ENCODE results near the gene EXOSC2. TPM values are rescaled to one million over a fixed set of nuclear protein-coding genes. Genes with fewer than 3 reads are reported as not detected.

Gene EXOSC2
- total RNA-seq, 6 experiments from 2014 or later, result 27.8 to 36.7 (median 33.8) TPM

DNA sequence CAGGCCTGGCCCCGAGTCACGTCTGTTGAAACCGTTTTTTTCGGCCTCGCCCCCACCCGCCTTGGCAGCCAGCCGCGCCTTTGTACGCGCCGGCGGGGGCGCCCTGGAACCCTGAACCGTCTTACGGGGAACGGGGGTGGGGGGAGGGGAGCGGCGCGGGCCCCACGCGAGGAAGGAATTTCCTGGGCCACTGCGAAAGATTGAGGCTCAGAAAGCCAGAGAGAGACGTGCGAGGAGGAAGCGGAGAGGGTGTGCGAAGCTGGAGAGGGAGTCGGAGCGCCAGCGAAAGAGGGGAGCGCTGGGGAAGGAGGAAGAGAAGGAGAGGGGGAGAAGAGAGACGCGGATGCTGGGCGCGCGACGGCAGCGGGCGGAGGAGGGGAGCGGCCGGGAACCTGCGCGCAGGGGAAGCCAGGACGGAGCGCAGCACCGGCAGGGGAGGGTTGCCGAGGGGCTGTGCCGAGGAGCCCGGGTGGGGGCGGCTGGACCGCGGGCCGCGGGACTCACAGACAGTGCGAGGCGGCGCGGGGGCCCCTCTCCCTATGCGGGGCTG, 33.8 kb upstream of the EXOSC2 start:
- H3K4me1 Mint-ChIP-seq (ENCODE audit: low read depth), result no peaks in the 10 kb centered on the region
- no peaks in the 10 kb centered on the region; the same call in 1 of the 2 replicates for H3K9me3 Mint-ChIP-seq
- H3K36me3 Mint-ChIP-seq (ENCODE audit: low read depth), result no peaks in the 10 kb centered on the region
- no peak for TF ChIP-seq CTCF (IDR thresholded peaks at IDR 0.05)
- H3K27me3 Mint-ChIP-seq (ENCODE audit: insufficient read depth), result peaks cover 67% of the 10 kb centered on the region
- H3K27ac Mint-ChIP-seq, result no peak overlapping the region
- no peak for DNase-seq
- no peak overlapping the region for H3K4me3 Mint-ChIP-seq

DNA sequence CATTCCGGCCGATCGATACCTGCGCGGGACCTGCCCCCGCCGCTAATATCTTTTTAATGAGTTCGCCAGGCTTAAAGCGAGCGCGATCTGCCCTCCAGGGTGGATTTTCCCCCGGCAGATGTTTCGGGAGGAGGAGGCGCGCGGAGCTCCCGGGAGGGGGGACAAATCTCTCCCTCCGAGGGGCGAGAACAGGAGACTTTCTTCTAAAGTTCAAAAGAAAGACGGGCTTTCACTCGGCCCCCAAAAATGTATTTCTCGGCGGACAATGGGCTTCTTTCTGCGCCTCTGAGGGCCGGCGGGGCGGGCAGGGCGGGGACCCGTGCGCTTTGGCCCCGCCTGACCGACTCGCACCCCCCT, 33.3 kb upstream of the EXOSC2 start:
- Mint-ChIP-seq H3K4me1 (ENCODE audit: low read depth) (peaks cover under 1% of the 10 kb centered on the region; the same call in 1 of the 2 replicates), H3K9me3 (no peaks in the 10 kb centered on the region; the same call in 1 of the 2 replicates), H3K27me3 (ENCODE audit: insufficient read depth) (peaks cover 62% of the 10 kb centered on the region), H3K4me3 (no peak overlapping the region), H3K27ac (no peak overlapping the region), H3K36me3 (ENCODE audit: low read depth) (no peaks in the 10 kb centered on the region)
- no peak for DNase-seq
- TF ChIP-seq CTCF (IDR thresholded peaks at IDR 0.05), result no peak

DNA sequence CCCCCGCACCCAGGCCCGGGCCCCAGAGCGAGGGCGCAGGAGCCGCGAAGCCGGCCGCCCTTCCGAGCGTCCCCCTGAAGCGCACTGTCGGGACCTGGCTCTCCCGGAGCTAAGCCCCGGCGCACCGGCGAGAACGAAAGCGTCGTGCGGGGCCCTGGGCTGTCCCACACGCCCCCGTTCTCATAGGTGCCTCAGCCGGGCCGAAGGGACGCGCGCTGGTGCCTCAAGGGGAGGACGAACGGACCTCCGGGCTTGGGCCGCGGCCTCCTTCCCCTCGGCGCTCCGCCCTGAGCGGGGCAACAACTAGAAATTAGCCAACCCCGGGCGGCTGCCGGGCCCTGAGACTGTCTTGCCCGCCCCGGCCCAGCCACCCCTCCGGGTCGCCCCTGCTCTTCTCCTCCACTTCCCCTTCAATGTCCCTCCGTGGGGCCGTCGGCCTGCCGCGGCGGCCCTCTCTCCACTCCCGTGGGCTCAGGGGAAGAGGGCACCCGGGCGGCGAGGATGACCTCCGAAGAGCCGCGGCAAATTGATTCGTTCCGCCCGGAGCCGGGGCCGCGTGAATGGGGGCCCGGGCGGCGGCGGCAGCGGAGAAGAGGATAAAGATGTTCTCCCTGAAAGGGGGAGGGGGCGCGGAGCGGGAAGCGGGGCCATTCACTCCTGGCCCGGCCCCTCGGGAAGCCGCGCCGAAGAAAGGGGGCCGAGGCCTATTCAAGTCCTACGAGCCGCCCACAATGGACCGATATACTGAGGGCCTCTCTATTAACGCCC, 32.7 kb upstream of the EXOSC2 start:
- Mint-ChIP-seq H3K36me3 (ENCODE audit: low read depth) (no peaks in the 10 kb centered on the region), H3K4me1 (ENCODE audit: low read depth) (peaks cover 4% of the 10 kb centered on the region; the same call in 1 of the 2 replicates), H3K27me3 (ENCODE audit: insufficient read depth) (peaks cover 62% of the 10 kb centered on the region), H3K9me3 (no peaks in the 10 kb centered on the region; the same call in 1 of the 2 replicates), H3K4me3 (no peak overlapping the region), H3K27ac (no peak overlapping the region)
- no peak for TF ChIP-seq CTCF (IDR thresholded peaks at IDR 0.05)
- DNase-seq, result no peak

- no peak overlapping the region for H3K4me3 Mint-ChIP-seq
- H3K27ac Mint-ChIP-seq, result no peak overlapping the region
- H3K27me3 Mint-ChIP-seq (ENCODE audit: insufficient read depth), result peaks cover 60% of the 10 kb centered on the region
- no peaks in the 10 kb centered on the region for H3K36me3 Mint-ChIP-seq (ENCODE audit: low read depth)
- peaks cover 4% of the 10 kb centered on the region; the same call in 1 of the 2 replicates for H3K4me1 Mint-ChIP-seq (ENCODE audit: low read depth)
- H3K9me3 Mint-ChIP-seq, result no peaks in the 10 kb centered on the region; the same call in 1 of the 2 replicates
- DNase-seq, result no peak
- no peak for TF ChIP-seq CTCF (IDR thresholded peaks at IDR 0.05)
These were observed 32.0 kb upstream of the EXOSC2 start for GRCh38 chr9:130661451-130662098.

DNA sequence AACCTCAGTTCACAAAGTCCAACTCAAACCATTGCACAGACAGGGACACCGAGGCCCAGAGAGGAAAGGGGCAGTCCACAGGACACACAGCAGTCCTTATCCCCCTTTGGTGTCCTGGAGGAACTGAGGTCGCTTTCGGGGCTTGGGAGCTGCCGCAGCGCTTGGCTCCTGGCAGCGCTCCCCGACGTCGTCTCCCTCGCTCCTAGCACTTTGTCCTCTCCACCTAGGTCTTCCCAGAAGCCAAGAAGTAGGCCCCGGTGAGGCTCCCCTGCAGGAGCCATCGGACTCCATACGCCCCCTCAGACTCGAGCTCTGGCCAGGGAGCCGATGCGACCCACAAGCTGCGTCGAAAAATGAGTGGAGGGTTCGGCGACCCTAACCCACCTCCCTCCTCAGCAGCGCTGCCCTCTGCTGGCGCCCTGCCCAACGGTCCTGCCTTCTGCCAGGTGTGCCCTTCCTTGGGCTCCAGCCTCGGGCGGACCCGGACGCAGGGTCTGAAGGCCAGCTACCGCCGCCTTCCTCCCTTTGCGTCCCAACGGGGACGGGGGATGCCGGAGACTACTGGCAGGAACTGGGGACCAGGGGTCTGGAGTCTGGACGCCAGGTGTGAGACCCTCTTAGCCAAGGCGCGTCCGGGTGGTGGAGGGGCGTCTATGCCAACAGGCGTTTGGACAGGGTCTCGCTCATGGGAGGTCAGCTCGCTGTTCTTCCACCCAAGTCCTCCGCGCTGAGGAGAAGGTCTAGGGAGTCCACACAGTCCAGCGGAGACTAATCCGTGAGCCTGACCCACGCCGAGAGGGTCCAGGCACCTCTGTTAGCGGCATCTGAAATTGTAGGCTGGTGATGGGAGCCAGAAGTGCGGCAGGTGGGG, 31.2 kb upstream of the EXOSC2 start:
- Mint-ChIP-seq H3K27ac (no peak overlapping the region), H3K9me3 (no peaks in the 10 kb centered on the region; the same call in 1 of the 2 replicates), H3K4me3 (no peak overlapping the region), H3K4me1 (ENCODE audit: low read depth) (peaks cover 4% of the 10 kb centered on the region; the same call in 1 of the 2 replicates), H3K36me3 (ENCODE audit: low read depth) (no peaks in the 10 kb centered on the region), H3K27me3 (ENCODE audit: insufficient read depth) (peaks cover 58% of the 10 kb centered on the region)
- no peak for DNase-seq
- TF ChIP-seq CTCF (IDR thresholded peaks at IDR 0.05), result no peak
